Activated naive CD8-positive, alpha-beta T cell treated with anti-CD3 and anti-CD28 coated beads for 36 hours (primary cell): Measurements from ENCODE around the gene CDC14A. TPM values are rescaled to one million over a fixed set of nuclear protein-coding genes. Genes with fewer than 3 reads are reported as not detected.

Experiments used
- DNase-seq: peaks from one replicate; pipeline ENCODE4 v3.0.0; 2021
- H3K27ac Mint-ChIP-seq: one replicate; pipeline ENCODE4 v1.8.0; 2022; ENCODE audit warnings: mild to moderate bottlenecking, moderate library complexity, mixed read lengths
- H3K27me3 Mint-ChIP-seq: one replicate; pipeline ENCODE4 v1.8.0; 2022; ENCODE audit warnings: mild to moderate bottlenecking, mixed read lengths
- H3K36me3 Mint-ChIP-seq: one replicate; pipeline ENCODE4 v1.8.0; 2021; ENCODE audit warnings: mild to moderate bottlenecking, mixed read lengths
- H3K4me1 Mint-ChIP-seq: one replicate; pipeline ENCODE4 v1.8.0; 2021; ENCODE audit warnings: mixed read lengths
- H3K4me3 Mint-ChIP-seq: one replicate; pipeline ENCODE4 v1.8.0; 2022; ENCODE audit warnings: mild to moderate bottlenecking, moderate library complexity, mixed read lengths
- H3K9me3 Mint-ChIP-seq: one replicate; pipeline ENCODE4 v1.8.0; 2022; ENCODE audit warnings: mixed read lengths
- total RNA-seq, 2 experiments: library from RNA; stranded (reverse); gene quantifications; one replicate each; pipeline ENCODE4 v1.2.3, GENCODE V29; 2021

Gene CDC14A
- total RNA-seq, 2 experiments from 2014 or later, result 9.5 to 11.2 TPM

DNA sequence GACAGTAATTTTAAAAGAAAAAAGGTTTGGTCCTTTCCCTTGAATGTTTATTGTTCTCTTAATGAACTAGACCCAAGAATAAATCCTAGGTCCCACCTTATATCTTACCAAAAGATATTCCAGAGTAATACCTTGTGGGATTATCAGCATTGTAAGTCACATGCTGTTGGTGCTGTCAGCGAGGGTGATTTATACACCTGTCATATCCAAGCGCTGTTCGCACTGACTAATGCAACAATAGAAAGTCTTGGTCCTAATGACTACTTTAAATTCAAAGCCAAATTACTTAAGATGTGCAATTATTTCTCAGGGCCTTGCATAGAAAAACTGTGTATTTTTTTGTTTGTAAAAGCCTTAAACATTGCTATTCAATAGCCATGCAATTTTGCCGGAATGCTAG lies 192.5 kb downstream of the CDC14A start:
- peaks cover 40% of the 10 kb centered on the region for H3K27me3 Mint-ChIP-seq
- no peak for DNase-seq
- H3K36me3 Mint-ChIP-seq, result no peaks in the 10 kb centered on the region
- no peak overlapping the region for H3K4me3 Mint-ChIP-seq
- peaks cover 7% of the 10 kb centered on the region for H3K4me1 Mint-ChIP-seq
- H3K27ac Mint-ChIP-seq, result no peak overlapping the region
- no peaks in the 10 kb centered on the region for H3K9me3 Mint-ChIP-seq

DNA sequence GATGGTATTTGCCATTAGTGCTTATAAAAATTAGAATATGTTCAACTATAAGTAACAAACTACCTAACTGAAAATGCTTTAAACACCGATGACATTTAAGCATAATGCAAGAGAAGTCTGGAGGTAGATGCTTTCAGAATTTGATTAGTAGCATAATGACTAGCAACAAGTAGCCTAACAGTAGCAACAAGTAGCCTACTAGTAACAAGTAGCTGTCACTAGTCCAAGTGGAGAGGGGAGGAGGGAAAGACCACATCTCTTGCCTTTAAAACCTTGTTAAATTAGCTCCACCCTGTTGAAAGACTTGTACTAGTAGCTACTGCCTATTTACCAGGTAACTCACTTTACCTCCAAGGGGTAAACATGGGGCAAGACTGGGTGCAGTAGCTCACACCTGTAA lies 193.5 kb downstream of the CDC14A start:
- DNase-seq, result no peak
- H3K4me3 Mint-ChIP-seq, result no peak overlapping the region
- peaks cover 3% of the 10 kb centered on the region for H3K36me3 Mint-ChIP-seq
- peaks cover 4% of the 10 kb centered on the region for H3K4me1 Mint-ChIP-seq
- no peak overlapping the region for H3K27ac Mint-ChIP-seq
- peaks cover 30% of the 10 kb centered on the region for H3K27me3 Mint-ChIP-seq
- peaks cover 5% of the 10 kb centered on the region for H3K9me3 Mint-ChIP-seq

DNA sequence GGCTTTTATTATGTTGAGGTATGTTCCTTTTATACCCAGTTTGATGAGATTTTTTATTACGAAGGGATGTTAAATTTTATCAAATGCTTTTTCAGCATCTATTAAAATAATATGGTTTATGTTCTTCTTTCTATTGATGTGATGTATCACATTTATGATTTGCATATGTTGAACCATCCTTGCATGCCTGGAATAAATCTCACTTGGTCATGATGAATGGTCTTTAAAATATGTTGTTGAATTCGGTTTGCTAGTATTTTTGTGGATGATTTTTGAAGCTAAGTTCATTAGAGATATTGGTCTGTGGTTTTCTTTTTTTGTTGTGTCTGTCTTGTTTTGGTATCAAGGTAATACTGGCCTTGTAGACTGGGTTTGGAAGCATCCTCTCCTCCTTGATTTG lies 199.7 kb downstream of the CDC14A start:
- Mint-ChIP-seq H3K4me3 (no peak overlapping the region), H3K9me3 (peaks cover 43% of the 10 kb centered on the region), H3K27ac (no peak overlapping the region), H3K27me3 (peaks cover 3% of the 10 kb centered on the region), H3K36me3 (peaks cover 4% of the 10 kb centered on the region), H3K4me1 (no peaks in the 10 kb centered on the region)
- DNase-seq, result no peak

DNA sequence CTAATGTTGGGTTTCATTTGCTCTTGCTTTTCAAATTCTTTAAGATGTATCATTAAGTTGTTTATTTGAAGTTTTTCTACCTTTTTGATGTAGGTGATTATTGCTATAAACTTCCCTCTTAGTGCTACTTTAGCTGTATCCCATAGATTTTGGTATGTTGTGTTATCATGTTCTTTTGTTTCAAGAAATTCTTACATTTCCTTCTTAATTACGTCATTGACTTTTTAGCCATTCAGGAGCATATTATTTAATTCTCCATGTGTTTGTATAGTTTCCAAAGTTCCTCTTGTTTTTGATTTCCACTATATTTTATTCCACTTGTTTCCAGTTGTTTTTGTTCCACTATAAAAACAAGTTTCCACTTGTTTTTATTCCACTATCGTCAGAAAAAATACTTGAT lies 200.6 kb downstream of the CDC14A start:
- Mint-ChIP-seq H3K4me3 (no peak overlapping the region), H3K27me3 (peaks cover 2% of the 10 kb centered on the region)

GRCh38 chr1:100556181-100556580 lies 203.9 kb downstream of the CDC14A start:
- Mint-ChIP-seq H3K4me3 (no peak overlapping the region), H3K4me1 (no peaks in the 10 kb centered on the region), H3K27ac (no peak overlapping the region), H3K36me3 (peaks cover 1% of the 10 kb centered on the region), H3K9me3 (peaks cover 39% of the 10 kb centered on the region), H3K27me3 (no peaks in the 10 kb centered on the region)
- DNase-seq, result no peak

More for the DNA sequence above, 200.6 kb downstream of the CDC14A start:
- DNase-seq, result no peak
- H3K9me3 Mint-ChIP-seq, result peaks cover 43% of the 10 kb centered on the region
- no peaks in the 10 kb centered on the region for H3K4me1 Mint-ChIP-seq
- H3K36me3 Mint-ChIP-seq, result peaks cover 4% of the 10 kb centered on the region
- H3K27ac Mint-ChIP-seq, result no peak overlapping the region

DNA sequence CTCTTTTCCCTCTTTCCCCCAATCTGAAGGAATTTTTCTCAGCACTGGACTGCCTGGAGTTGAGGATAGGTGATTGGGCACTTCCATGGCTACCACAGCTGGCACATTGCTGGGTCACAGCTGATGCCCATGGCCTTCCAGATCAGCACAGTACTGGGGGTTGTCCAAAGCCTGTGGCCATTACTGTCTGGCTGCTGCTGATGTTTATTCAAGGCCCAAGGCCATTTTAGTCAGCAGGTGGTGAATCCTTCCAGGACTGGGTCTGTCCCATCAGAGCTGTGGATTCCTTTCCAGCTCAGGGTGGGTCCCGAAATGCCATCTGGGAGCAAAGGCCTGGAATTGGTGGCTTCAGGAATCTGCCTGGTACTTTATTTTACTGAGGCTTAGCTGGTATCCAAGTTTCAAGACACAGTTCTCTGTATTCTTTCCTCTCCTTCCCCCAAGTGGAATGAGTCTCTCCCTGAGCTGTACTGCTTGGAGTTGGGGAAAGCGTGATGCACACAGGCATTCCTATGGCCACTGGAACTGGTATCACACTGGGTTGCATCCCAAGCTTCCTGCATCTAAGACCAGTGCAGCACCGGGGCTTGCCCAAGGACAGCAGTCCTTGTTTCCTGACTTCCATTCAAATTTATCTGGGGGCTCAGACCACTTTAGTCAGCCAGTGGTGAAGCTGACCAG lies 204.8 kb downstream of the CDC14A start:
- Mint-ChIP-seq H3K4me1 (no peaks in the 10 kb centered on the region), H3K4me3 (no peak overlapping the region), H3K9me3 (peaks cover 34% of the 10 kb centered on the region), H3K27ac (no peak overlapping the region), H3K27me3 (no peaks in the 10 kb centered on the region), H3K36me3 (peaks cover 1% of the 10 kb centered on the region)
- DNase-seq, result no peak

DNA sequence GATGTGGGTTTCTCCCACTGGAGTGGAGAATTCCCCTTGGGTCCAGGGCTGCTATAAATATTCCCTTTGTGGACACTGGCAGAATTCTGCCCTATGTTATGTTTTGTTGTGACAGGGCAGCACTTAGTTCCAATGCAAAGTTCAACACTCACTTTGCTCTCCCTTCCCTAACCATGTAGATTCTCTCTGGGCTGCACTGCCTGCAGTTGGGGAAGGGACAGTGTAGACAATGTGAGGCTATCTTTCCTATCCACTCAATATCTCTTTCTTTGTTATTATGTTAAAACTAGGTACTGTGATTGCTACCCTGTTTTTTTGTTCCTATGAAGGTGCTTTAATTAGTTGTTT lies 205.3 kb downstream of the CDC14A start:
- peaks cover 1% of the 10 kb centered on the region for H3K36me3 Mint-ChIP-seq
- H3K4me1 Mint-ChIP-seq, result no peaks in the 10 kb centered on the region
- H3K27me3 Mint-ChIP-seq, result no peaks in the 10 kb centered on the region
- no peak for DNase-seq
- no peak overlapping the region for H3K4me3 Mint-ChIP-seq
- peaks cover 29% of the 10 kb centered on the region for H3K9me3 Mint-ChIP-seq
- no peak overlapping the region for H3K27ac Mint-ChIP-seq

DNA sequence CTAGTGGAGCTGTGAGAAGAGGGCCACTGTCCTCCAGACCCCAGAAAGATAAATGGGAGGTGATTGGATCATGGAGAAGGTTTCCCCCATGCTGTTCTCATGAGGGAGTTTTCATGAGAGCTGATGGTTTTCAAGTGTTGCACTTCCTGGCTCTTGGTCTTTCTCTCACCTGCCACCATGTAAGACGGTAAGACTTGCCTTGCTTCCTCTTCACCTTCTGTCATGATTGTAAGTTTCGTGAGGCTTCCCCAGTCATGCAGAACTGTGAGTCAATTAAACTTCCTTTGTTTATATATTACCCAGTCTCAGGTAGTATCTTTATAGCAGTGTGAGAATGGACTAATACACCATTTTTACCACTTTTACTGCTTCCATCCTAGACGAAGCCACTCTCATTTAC lies 213.2 kb downstream of the CDC14A start:
- Mint-ChIP-seq H3K4me1 (no peaks in the 10 kb centered on the region), H3K27me3 (peaks cover 8% of the 10 kb centered on the region), H3K36me3 (peaks cover 5% of the 10 kb centered on the region), H3K9me3 (peaks cover 4% of the 10 kb centered on the region), H3K4me3 (no peak overlapping the region), H3K27ac (no peak overlapping the region)
- no peak for DNase-seq

DNA sequence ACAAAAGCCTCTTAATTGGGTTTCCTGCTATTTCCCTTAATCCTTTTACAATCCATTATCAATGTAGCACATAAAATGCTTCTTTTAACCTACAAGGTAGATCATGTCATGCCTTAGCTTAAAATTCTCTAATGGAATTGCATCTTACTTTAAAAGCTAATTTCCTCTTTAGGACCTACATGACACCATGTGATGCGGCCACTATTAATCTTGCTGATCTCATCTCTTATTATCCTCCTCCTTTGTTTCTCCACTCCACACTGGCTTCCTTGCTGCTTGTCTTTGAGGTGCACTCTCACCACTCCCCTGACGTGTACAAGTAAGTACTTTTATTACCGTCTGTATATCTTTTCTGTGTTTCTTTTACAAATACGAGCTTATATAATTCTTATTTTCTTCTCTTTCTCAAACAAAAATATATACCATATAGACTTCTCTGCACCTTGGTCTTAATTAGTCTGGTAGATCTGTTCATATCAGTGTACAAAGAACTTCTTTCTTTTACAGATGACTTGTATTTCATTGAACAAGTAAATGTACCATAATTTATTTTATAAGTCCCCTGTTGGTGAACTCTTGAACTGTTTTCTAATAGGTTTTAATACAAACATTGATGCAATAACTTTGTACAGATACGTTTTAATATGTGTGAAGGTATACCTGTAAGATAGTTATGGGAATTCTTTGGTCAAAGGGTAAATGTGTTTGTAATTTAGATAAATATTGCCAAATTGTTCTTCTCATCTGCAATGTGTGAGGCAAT lies 213.8 kb downstream of the CDC14A start:
- Mint-ChIP-seq H3K27ac (no peak overlapping the region), H3K36me3 (peaks cover 5% of the 10 kb centered on the region), H3K4me1 (no peaks in the 10 kb centered on the region), H3K4me3 (no peak overlapping the region), H3K27me3 (peaks cover 13% of the 10 kb centered on the region), H3K9me3 (peaks cover 10% of the 10 kb centered on the region)
- DNase-seq, result no peak

GRCh38 chr1:100567062-100567461 lies 214.8 kb downstream of the CDC14A start:
- H3K9me3 Mint-ChIP-seq, result peaks cover 14% of the 10 kb centered on the region

More at GRCh38 chr1:100567062-100567461, 214.8 kb downstream of the CDC14A start:
- no peak overlapping the region for H3K4me3 Mint-ChIP-seq
- peaks cover 5% of the 10 kb centered on the region for H3K36me3 Mint-ChIP-seq
- DNase-seq, result no peak
- H3K4me1 Mint-ChIP-seq, result no peaks in the 10 kb centered on the region
- peaks cover 13% of the 10 kb centered on the region for H3K27me3 Mint-ChIP-seq
- H3K27ac Mint-ChIP-seq, result no peak overlapping the region

Other genes starting within 250 kb of the CDC14A start
- gene SASS6, start 219.6 kb upstream of the CDC14A start, total RNA-seq, result 10 to 100 TPM; 15.7 TPM
- 10 to 100 TPM; 18.6 to 19.6 TPM for gene TRMT13, start 219.3 kb upstream of the CDC14A start, total RNA-seq
- gene LRRC39, start 174.2 kb upstream of the CDC14A start, total RNA-seq, result under 1 TPM; 0.40 to 0.72 TPM
- gene DBT, start 102.7 kb upstream of the CDC14A start, total RNA-seq, result 10 to 100 TPM; 12.1 to 12.9 TPM
- gene RTCA, start 86.3 kb upstream of the CDC14A start, total RNA-seq, result 10 to 100 TPM; 49.4 to 50.4 TPM
- under 1 TPM in 1 of 2 experiments, not detected in 1; 0.08 TPM for gene GPR88, start 185.6 kb downstream of the CDC14A start, total RNA-seq